Nucleus accumbens (tissue), 56 donors: Measurements from ENCODE around the gene GUCY1B1.

ENCODE experiments used
- DNase-seq, 56 donors: peaks; one replicate each; lab custom pipeline; 2025; lab: John Stamatoyannopoulos, UW

Gene GUCY1B1

GRCh38 chr4:155758481-155759371, at the start of gene GUCY1B1:
TSS of gene GUCY1B1 (plus strand) at chr4:155759021. CDS start at chr4:155759141, 120 bp downstream.
- peak; percentile 58 to 98 (median 95) for DNase-seq

- no peak for DNase-seq
These were observed 48.9 kb upstream of the GUCY1B1 start for GRCh38 chr4:155709918-155710317.

GRCh38 chr4:155711556-155711955, 47.3 kb upstream of the GUCY1B1 start:
- DNase-seq = no peak

GRCh38 chr4:155712846-155713245, 46.0 kb upstream of the GUCY1B1 start:
- DNase-seq = no peak

GRCh38 chr4:155713911-155714310, 44.9 kb upstream of the GUCY1B1 start:
- DNase-seq = no peak

- DNase-seq = no peak
These were observed 36.5 kb upstream of the GUCY1B1 start for GRCh38 chr4:155722336-155722735.

GRCh38 chr4:155722816-155723499, 35.9 kb upstream of the GUCY1B1 start:
- no peak for DNase-seq

- no peak for DNase-seq
These were observed 34.1 kb upstream of the GUCY1B1 start for GRCh38 chr4:155724731-155725130.

GRCh38 chr4:155734065-155734464, 24.8 kb upstream of the GUCY1B1 start:
- DNase-seq = no peak

- DNase-seq = no peak
These were observed 23.9 kb upstream of the GUCY1B1 start for GRCh38 chr4:155734951-155735350.

GRCh38 chr4:155735496-155735895, 23.3 kb upstream of the GUCY1B1 start:
- DNase-seq = no peak

GRCh38 chr4:155738548-155738947, 20.3 kb upstream of the GUCY1B1 start:
- no peak for DNase-seq

GRCh38 chr4:155741546-155741945, 17.3 kb upstream of the GUCY1B1 start:
- DNase-seq = no peak

- DNase-seq = no peak
These were observed 16.4 kb upstream of the GUCY1B1 start for GRCh38 chr4:155742310-155743015.

GRCh38 chr4:155745984-155746383, 12.8 kb upstream of the GUCY1B1 start:
- DNase-seq = no peak

- DNase-seq = no peak
These were observed 10.8 kb upstream of the GUCY1B1 start for GRCh38 chr4:155748039-155748438.

GRCh38 chr4:155749041-155749440, 9.8 kb upstream of the GUCY1B1 start:
- DNase-seq = no peak

- DNase-seq = no peak
These were observed 7.3 kb upstream of the GUCY1B1 start for GRCh38 chr4:155751569-155751968.

- no peak for DNase-seq
These were observed 1.0 kb upstream of the GUCY1B1 start for GRCh38 chr4:155757745-155758265.

GRCh38 chr4:155759372-155760252, 791 bp downstream of the GUCY1B1 start:
- peak in 51 of 56 donors; percentile 9 to 79 (median 43) for DNase-seq
